ENCODE results near the gene SYS1. TPM values are rescaled to one million over a fixed set of nuclear protein-coding genes. Genes with fewer than 3 reads are reported as not detected.

Gene SYS1
- total and polyA plus RNA-seq, 2 of the 8 experiments (the other 6 are each of a cell fraction or from before 2014, with no cell fraction given): 19.6 to 50.8 TPM

- TF ChIP-seq NRF1 (IDR thresholded peaks at IDR 0.05; ENCODE audit: low read depth, low read length) (no peak), ATF2 (IDR thresholded peaks at IDR 0.05; ENCODE audit: low read length) (no peak), JUND (IDR thresholded peaks at IDR 0.05; ENCODE audit: low read length) (no peak), CTBP2 (IDR thresholded peaks at IDR 0.05; ENCODE audit: borderline replicate concordance, insufficient read depth, insufficient read length, low read length) (no peak), JUN (IDR thresholded peaks at IDR 0.05; ENCODE audit: low read depth, low read length) (no peak), KDM1A (IDR thresholded peaks at IDR 0.05; ENCODE audit: borderline replicate concordance, low read length) (no peak), FOSL1 (IDR thresholded peaks at IDR 0.05; ENCODE audit: insufficient read depth, low read depth, low read length) (no peak)
Observed at GRCh38 chr20:45316150-45317080, 46.5 kb upstream of the SYS1 start (continued).

Data from H1 (cell line).